Suprapubic skin (tissue), 4 donors: ENCODE measurements around the gene GPATCH1. TPM values are rescaled to one million over a fixed set of nuclear protein-coding genes. Genes with fewer than 3 reads are reported as not detected.

Experiments used
- DNase-seq, 2 donors: peaks; one replicate each; pipeline ENCODE4 v3.0.0-alpha.2; 2019; ENCODE audit warnings: low spot score in 2 of 2
- H3K27ac ChIP-seq: fragments of 200-600 bp; sonication (generic); one replicate; pipeline ENCODE4 v1.5.1; 2019
- H3K27me3 ChIP-seq: fragments of 200-600 bp; sonication (generic); one replicate; pipeline ENCODE4 v1.5.1; 2019
- H3K36me3 ChIP-seq: fragments of 200-600 bp; sonication (generic); one replicate; pipeline ENCODE4 v1.5.1; 2019
- H3K4me1 ChIP-seq: fragments of 200-600 bp; sonication (generic); one replicate; pipeline ENCODE4 v1.5.1; 2019
- H3K4me3 ChIP-seq: fragments of 200-600 bp; sonication (generic); one replicate; pipeline ENCODE4 v1.5.1; 2019; ENCODE audit warnings: mild to moderate bottlenecking
- H3K9me3 ChIP-seq: fragments of 200-600 bp; sonication (generic); one replicate; pipeline ENCODE4 v1.5.1; 2019
- CTCF ChIP-seq, 2 donors: fragments of 200-600 bp in 1 of 2; fragments of 450-650 bp in 1 of 2; sonication (generic) in 1 of 2; IDR thresholded peaks; one replicate each; pipeline ENCODE4 v1.5.1; 2016 to 2019; ENCODE audit warnings: antibody characterized with exemption in 2 of 2, mild to moderate bottlenecking in 1 of 2, moderate library complexity in 1 of 2
- EP300 ChIP-seq: sonication (generic); formaldehyde crosslinking; IDR thresholded peaks from one replicate; pipeline ENCODE4 v1.6.1; 2017; ENCODE audit warnings: antibody characterized with exemption
- POLR2A ChIP-seq, 2 donors: fragments of 450-650 bp; IDR thresholded peaks; one replicate each; pipeline ENCODE4 v1.6.1; 2017; ENCODE audit warnings: antibody characterized with exemption in 2 of 2, mild to moderate bottlenecking in 2 of 2, moderate library complexity in 2 of 2
- POLR2AphosphoS5 ChIP-seq, 3 donors: sonication (generic); formaldehyde crosslinking; IDR thresholded peaks; one replicate each; pipeline ENCODE4 v1.6.1; 2017; ENCODE audit warnings: antibody characterized with exemption in 3 of 3
- WGBS: methylation state at CpG from one replicate; pipeline ENCODE4 v1.1.5; 2018; 5-methylcytosine and 5-hydroxymethylcytosine counted together
- total RNA-seq, 4 donors: library from RNA; depleted of rRNA; stranded (reverse); fragments of >200 nt; gene quantifications; one replicate each; pipeline ENCODE4 v1.1.0, GENCODE V29; 2016

GPATCH1 gene
- total RNA-seq, 4 donors from 2014 or later: 8.0 to 29.3 (median 14.3) TPM

- H3K9me3 ChIP-seq: no peaks in the 10 kb centered on the region
- WGBS: 83% methylated on average over 18 of the region's 18 CpGs
- no peak for DNase-seq
- TF ChIP-seq POLR2AphosphoS5 (IDR thresholded peaks at IDR 0.05) (no peak), CTCF (IDR thresholded peaks at IDR 0.05) (no peak), POLR2A (IDR thresholded peaks at IDR 0.05) (no peak), EP300 (no peak)
- no peak overlapping the region for H3K4me3 ChIP-seq
- peaks cover 31% of the 10 kb centered on the region for H3K27me3 ChIP-seq
- H3K4me1 ChIP-seq: peaks cover 19% of the 10 kb centered on the region
- H3K36me3 ChIP-seq: no peaks in the 10 kb centered on the region
- H3K27ac ChIP-seq: no peak overlapping the region
These were observed 14.4 kb upstream of the GPATCH1 start for GRCh38 chr19:33066543-33066942.

GRCh38 chr19:33067121-33067520 is 13.9 kb upstream of the GPATCH1 start:
- H3K9me3 ChIP-seq: no peaks in the 10 kb centered on the region
- WGBS: 59% methylated on average over 8 of the region's 8 CpGs

GRCh38 chr19:33071887-33072286 is 9.1 kb upstream of the GPATCH1 start:
- Histone ChIP-seq H3K36me3 (no peaks in the 10 kb centered on the region), H3K27me3 (no peaks in the 10 kb centered on the region), H3K9me3 (no peaks in the 10 kb centered on the region), H3K4me1 (no peaks in the 10 kb centered on the region), H3K4me3 (no peak overlapping the region), H3K27ac (no peak overlapping the region)
- DNase-seq: no peak
- TF ChIP-seq CTCF (IDR thresholded peaks at IDR 0.05): no peak
- no peak for TF ChIP-seq EP300
- no peak for TF ChIP-seq POLR2AphosphoS5 (IDR thresholded peaks at IDR 0.05)
- no peak for TF ChIP-seq POLR2A (IDR thresholded peaks at IDR 0.05)
- WGBS: 79% methylated on average over 7 of the region's 7 CpGs

More at GRCh38 chr19:33067121-33067520, 13.9 kb upstream of the GPATCH1 start:
- no peak for TF ChIP-seq EP300
- no peak for TF ChIP-seq POLR2AphosphoS5 (IDR thresholded peaks at IDR 0.05)
- TF ChIP-seq POLR2A (IDR thresholded peaks at IDR 0.05): no peak
- TF ChIP-seq CTCF (IDR thresholded peaks at IDR 0.05): no peak
- no peaks in the 10 kb centered on the region for H3K36me3 ChIP-seq
- H3K4me1 ChIP-seq: peaks cover 19% of the 10 kb centered on the region
- peaks cover 30% of the 10 kb centered on the region for H3K27me3 ChIP-seq
- DNase-seq: no peak
- no peak overlapping the region for H3K27ac ChIP-seq
- H3K4me3 ChIP-seq: no peak overlapping the region

GRCh38 chr19:33075519-33075918 is 5.5 kb upstream of the GPATCH1 start:
- 96% methylated on average over 2 of the region's 2 CpGs for WGBS
- TF ChIP-seq POLR2A (IDR thresholded peaks at IDR 0.05) (no peak), EP300 (no peak), POLR2AphosphoS5 (IDR thresholded peaks at IDR 0.05) (no peak), CTCF (IDR thresholded peaks at IDR 0.05) (no peak)

GRCh38 chr19:33085570-33086128 is 4.7 kb downstream of the GPATCH1 start:
- Histone ChIP-seq H3K9me3 (no peaks in the 10 kb centered on the region), H3K4me1 (peaks cover 14% of the 10 kb centered on the region), H3K27ac (no peak overlapping the region), H3K36me3 (peaks cover 26% of the 10 kb centered on the region), H3K4me3 (no peak overlapping the region), H3K27me3 (no peaks in the 10 kb centered on the region)
- no peak for DNase-seq
- TF ChIP-seq CTCF (IDR thresholded peaks at IDR 0.05) (no peak), EP300 (no peak), POLR2AphosphoS5 (IDR thresholded peaks at IDR 0.05) (no peak), POLR2A (IDR thresholded peaks at IDR 0.05) (no peak)
- 73% methylated on average over 3 of the region's 3 CpGs for WGBS

More at GRCh38 chr19:33075519-33075918, 5.5 kb upstream of the GPATCH1 start:
- H3K27ac ChIP-seq: no peak overlapping the region
- no peak for DNase-seq
- H3K9me3 ChIP-seq: no peaks in the 10 kb centered on the region
- H3K4me1 ChIP-seq: peaks cover 2% of the 10 kb centered on the region
- no peaks in the 10 kb centered on the region for H3K36me3 ChIP-seq
- H3K4me3 ChIP-seq: no peak overlapping the region
- no peaks in the 10 kb centered on the region for H3K27me3 ChIP-seq
